GM20000 (cell line): Measurements from ENCODE around the gene HECTD2.

Experiments
- DNase-seq: peaks from one replicate; pipeline ENCODE4 v3.0.0; 2012; ENCODE audit warnings: low spot score
- CTCF ChIP-seq: IDR thresholded peaks from 2 replicates; pipeline ENCODE4 v1.5.1; 2012; ENCODE audit warnings: mild to moderate bottlenecking, control low read depth; ENCODE audit errors: extremely low read depth, missing control alignments

The HECTD2 gene

GRCh38 chr10:91462423-91462822, 52.3 kb downstream of the HECTD2 start:
- no peak for TF ChIP-seq CTCF
- DNase-seq, result no peak

- DNase-seq, result no peak
- TF ChIP-seq CTCF, result no peak
Observed at GRCh38 chr10:91464500-91464899, 54.4 kb downstream of the HECTD2 start.

DNA sequence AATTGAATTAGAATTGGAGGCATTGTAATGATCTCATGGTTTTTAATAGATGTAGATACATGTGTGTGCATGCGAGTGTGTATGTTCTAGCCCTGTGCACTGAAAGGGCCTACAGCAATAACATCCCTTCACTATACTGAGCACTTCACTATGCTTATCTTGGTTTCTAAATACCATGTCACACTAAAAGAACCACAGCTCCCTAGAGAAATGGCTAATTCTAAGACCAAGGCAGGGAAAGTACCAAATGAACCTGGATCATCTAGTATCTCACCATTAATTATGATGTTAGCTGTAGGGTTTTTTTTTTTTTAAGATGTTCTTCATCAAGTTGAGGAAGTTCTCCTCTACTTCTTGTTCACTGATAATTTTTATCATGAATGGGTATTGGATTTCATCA, 55.1 kb downstream of the HECTD2 start:
- TF ChIP-seq CTCF, result no peak
- DNase-seq, result no peak

- DNase-seq, result no peak
- TF ChIP-seq CTCF, result no peak
Observed at GRCh38 chr10:91467114-91467513, 57.0 kb downstream of the HECTD2 start.

DNA sequence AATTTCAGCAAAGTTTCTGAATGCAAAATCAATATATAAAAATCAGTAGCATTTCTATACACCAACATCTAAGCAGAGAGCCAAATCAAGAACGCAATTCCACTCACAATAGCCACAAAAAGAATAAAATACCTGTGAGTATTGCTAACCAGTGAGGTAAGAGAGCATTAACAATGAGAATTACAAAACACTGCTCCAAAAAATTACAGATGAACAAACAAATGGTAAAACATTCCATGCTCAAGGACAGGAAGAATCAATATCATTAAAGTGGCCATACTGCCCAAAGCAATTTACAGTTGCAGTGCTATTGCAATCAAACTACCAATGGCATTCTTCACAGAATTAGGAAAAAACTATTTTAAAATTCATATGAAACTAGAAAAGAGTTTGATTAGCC, 61.5 kb downstream of the HECTD2 start:
- TF ChIP-seq CTCF, result no peak
- DNase-seq, result no peak

- DNase-seq, result no peak
- no peak for TF ChIP-seq CTCF
Observed at GRCh38 chr10:91472911-91473310, 62.8 kb downstream of the HECTD2 start.

DNA sequence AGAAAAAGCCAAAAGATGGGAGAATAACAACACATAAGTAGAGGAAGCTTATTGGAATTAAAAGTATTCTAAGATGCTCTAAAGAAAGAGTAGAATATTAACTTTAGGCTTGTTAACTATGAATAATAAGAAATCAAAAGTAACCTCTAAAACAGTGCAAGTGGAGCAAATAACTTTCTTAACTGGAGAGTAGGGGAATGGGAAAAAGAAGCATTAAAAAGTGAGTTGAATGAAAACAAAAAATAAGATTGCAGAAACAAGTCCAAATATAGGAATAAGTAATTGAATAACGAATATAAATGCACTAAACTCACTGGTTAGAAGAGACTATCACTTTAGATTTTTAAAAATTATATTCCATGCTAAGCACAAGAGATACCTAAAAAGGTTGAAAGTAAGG, 63.9 kb downstream of the HECTD2 start:
- TF ChIP-seq CTCF, result no peak

More for the DNA sequence above, 63.9 kb downstream of the HECTD2 start:
- DNase-seq, result no peak
